Muscle layer of duodenum (tissue), 2 donors: Measurements from ENCODE around the gene TTC13.
A peak's percentile ranks its signal among the peaks of the same experiment; 100 is the strongest.
"Not testable (repeated sequence)": the region's sequence is repeated elsewhere in the genome, so short reads cannot be mapped to it uniquely, and the experiment has no call there.

Source experiments
- H3K27ac ChIP-seq: one replicate; pipeline ENCODE4 v1.7.0; 2013; ENCODE audit warnings: mild to moderate bottlenecking, low read length
- H3K27me3 ChIP-seq: one replicate; pipeline ENCODE4 v1.7.0; 2013; ENCODE audit warnings: low read depth, mild to moderate bottlenecking, control low read depth, low read length
- H3K36me3 ChIP-seq, 2 donors: one replicate each; pipeline ENCODE4 v1.7.0; 2013; ENCODE audit warnings: low read length in 2 of 2, control low read depth in 1 of 2, mild to moderate bottlenecking in 1 of 2; ENCODE audit not compliant: insufficient read depth in 2 of 2, control insufficient read depth in 1 of 2
- H3K4me1 ChIP-seq, 2 donors: one replicate each; pipeline ENCODE4 v1.7.0; 2013; ENCODE audit warnings: low read length in 2 of 2, mild to moderate bottlenecking in 2 of 2, control low read depth in 1 of 2, moderate library complexity in 1 of 2; ENCODE audit not compliant: insufficient read depth in 2 of 2, control insufficient read depth in 1 of 2
- H3K4me3 ChIP-seq, 2 donors: one replicate each; pipeline ENCODE4 v1.7.0; 2013; ENCODE audit warnings: low read length in 2 of 2, low read depth in 1 of 2, mild to moderate bottlenecking in 1 of 2
- H3K9me3 ChIP-seq, 2 donors: one replicate each; pipeline ENCODE4 v1.7.0; 2013; ENCODE audit warnings: low read length in 2 of 2, control low read depth in 1 of 2, mild to moderate bottlenecking in 1 of 2; ENCODE audit not compliant: control insufficient read depth in 1 of 2
- donor health status: healthy.

Gene TTC13

GRCh38 chr1:230985711-230986110 lies 7.0 kb upstream of the TTC13 start:
- H3K9me3 ChIP-seq, result no peaks in the 10 kb centered on the region
- H3K4me1 ChIP-seq, result no peaks in the 10 kb centered on the region
- no peak overlapping the region for H3K27ac ChIP-seq
- H3K4me3 ChIP-seq, result no peak overlapping the region
- H3K36me3 ChIP-seq, result peaks cover 2 to 4% of the 10 kb centered on the region in 2 donors
- H3K27me3 ChIP-seq, result no peaks in the 10 kb centered on the region

- not testable (repeated sequence) for H3K36me3 ChIP-seq, H3K27ac ChIP-seq, H3K9me3 ChIP-seq, H3K27me3 ChIP-seq, H3K4me3 ChIP-seq, H3K4me1 ChIP-seq
These were observed 6.2 kb upstream of the TTC13 start for GRCh38 chr1:230984622-230985515.

- peaks cover 0 to 4% of the 10 kb centered on the region in 2 donors for H3K36me3 ChIP-seq
- no peak overlapping the region for H3K27ac ChIP-seq
- no peak overlapping the region for H3K4me3 ChIP-seq
- H3K4me1 ChIP-seq, result peaks cover 9 to 12% of the 10 kb centered on the region in 2 donors
- H3K9me3 ChIP-seq, result no peaks in the 10 kb centered on the region
- H3K27me3 ChIP-seq, result no peaks in the 10 kb centered on the region
These were observed 5.2 kb upstream of the TTC13 start for GRCh38 chr1:230983811-230984210.

DNA sequence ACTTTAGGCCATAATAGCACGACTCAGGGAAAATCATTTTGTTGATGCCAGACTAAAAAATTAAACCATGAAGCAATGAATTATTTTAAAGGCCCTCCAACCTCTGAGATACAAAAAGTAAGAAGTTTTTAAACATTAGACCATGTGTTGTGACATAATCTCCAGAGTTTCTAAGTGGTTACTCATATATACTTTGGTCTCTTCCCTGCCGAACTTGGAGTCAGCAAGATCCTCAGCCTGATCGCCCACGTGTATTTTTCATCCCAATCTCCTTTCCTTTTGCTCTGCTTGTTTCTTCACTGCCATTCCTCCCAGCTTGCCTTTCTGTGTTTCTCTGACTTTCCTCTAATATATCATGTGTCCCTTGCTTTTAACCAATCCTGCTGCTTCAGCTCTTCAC lies 4.0 kb upstream of the TTC13 start:
- Histone ChIP-seq H3K27me3 (no peaks in the 10 kb centered on the region), H3K4me1 (peaks cover 9 to 15% of the 10 kb centered on the region in 2 donors), H3K27ac (no peak overlapping the region), H3K4me3 (no peak overlapping the region), H3K36me3 (peaks cover 0 to 4% of the 10 kb centered on the region in 2 donors), H3K9me3 (no peaks in the 10 kb centered on the region)

DNA sequence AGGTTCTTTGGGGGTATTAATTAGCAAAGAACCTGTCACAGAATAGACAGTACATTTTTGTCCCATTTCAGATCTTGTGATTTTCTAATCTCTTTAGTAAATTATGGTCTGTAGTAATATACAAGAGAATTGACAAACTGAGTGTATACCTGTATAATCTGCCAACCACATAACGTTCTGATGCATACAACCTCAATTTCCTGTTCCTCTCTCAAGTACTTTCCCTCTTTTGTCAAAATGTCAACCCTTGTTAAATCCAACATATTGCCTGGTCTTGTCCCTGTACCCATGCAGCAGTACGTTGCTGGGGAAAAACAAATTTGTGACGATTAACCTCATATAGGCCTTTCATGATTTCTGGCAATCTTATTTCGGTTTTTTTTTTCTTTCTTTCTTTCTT lies 1.3 kb upstream of the TTC13 start:
- Histone ChIP-seq H3K4me3 (peak overlapping the region; percentile 96), H3K36me3 (peaks cover 0 to 10% of the 10 kb centered on the region in 2 donors), H3K27me3 (no peaks in the 10 kb centered on the region), H3K4me1 (peaks cover 9 to 26% of the 10 kb centered on the region in 2 donors), H3K9me3 (no peaks in the 10 kb centered on the region), H3K27ac (peak overlapping the region; percentile 70)

DNA sequence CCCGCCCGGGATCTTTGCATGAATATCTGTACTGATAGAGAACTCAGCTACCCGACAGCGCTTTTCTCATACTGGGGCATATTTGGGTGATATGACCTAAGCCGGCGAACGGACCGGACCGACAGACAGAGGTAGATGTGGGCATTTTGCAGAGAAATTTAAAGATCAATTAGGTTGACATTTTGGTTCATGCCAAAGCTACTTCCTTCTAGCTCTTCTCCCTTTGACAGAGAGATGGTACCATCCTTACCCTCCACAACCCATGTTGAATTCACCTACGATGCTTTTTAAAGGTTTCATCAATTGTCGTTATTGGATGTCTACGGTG lies 692 bp upstream of the TTC13 start:
- Histone ChIP-seq H3K4me1 (peaks cover 9 to 26% of the 10 kb centered on the region in 2 donors), H3K4me3 (peak overlapping the region; percentile 96), H3K27ac (peak overlapping the region; percentile 70)

DNA sequence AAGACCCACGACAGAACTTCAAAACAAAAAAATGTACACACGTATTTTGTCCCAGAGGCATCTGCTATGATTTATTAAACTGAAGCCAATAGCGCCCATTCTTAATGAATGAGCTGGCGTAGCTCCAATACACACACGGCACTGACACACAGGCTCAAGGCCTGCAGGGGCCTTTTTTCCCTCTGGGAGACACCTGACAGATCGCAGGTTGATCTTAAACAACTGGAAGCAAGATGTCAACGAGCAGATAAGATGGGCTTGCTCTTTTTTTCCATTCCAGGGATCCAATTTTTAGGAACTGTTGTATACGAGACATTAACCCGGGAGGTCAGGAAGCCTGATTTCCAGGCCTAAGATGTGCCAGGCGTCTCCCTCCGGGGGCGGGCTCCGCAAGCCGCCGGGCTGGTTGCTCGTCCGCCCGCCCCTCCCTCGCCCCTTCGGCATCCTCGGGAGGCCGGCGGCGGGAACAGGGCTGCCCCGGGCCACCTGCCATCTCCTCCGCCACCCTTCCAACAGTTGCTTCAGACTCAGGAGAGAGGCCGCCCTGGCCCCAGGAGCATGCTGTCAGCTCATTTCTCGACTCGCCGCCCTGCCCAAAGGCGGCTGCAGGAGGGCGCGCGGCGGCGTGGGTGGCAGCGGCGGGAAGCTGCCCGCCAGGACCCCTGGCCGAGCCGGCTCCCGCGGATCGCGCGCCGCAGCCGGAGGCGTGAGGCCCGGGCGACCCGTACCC lies 735 bp downstream of the TTC13 start:
- H3K36me3 ChIP-seq, result peaks cover 0 to 10% of the 10 kb centered on the region in 2 donors
- H3K27ac ChIP-seq, result peak overlapping the region; percentile 24
- no peaks in the 10 kb centered on the region for H3K9me3 ChIP-seq
- peak overlapping the region; percentile 70 to 96 for H3K4me3 ChIP-seq
- H3K4me1 ChIP-seq, result peaks cover 9 to 26% of the 10 kb centered on the region in 2 donors
- no peaks in the 10 kb centered on the region for H3K27me3 ChIP-seq

More for the DNA sequence above, 692 bp upstream of the TTC13 start:
- Histone ChIP-seq H3K27me3 (no peaks in the 10 kb centered on the region), H3K9me3 (no peaks in the 10 kb centered on the region), H3K36me3 (peaks cover 0 to 10% of the 10 kb centered on the region in 2 donors)

DNA sequence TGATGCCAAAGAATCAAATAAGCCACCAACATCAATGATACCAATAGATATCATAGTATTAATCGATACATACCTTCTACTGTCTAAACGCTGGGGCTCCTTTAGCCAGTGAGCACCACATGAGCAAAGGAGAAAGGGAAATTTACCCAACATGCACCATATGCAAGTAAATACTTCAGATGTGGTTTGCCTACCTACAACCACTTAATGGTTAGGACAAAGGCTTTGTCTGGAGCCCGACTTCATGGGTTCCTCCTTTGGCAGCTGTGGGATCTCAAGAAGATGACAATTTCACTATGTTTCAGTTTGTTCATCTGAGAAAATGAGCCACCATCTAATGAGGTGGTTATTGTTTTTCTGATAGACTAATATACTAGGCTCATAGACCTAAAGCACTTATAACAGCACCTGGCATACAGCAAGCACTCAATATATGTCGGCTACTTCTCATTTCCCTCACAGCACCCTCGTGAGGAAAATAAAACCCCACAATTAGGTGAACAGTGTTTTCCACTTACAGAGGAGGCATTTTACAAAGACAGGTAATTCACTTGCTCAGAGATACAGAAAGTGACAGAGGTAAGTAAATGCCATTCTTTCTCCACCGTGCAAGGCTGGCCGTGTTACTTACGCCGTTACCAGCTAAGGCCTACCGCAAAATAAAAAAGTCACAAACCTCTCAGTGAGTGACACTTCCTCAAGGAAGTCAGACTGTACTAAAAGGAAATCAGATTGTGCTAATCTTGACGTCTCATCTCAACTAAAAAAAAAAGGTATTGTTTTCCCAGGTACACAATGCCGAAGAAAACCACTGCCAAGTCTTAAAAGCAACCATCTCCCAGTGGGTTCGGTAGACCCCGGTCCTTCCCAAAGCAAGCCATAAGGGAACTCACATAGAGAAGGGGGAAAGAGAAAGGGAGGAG lies 1.6 kb downstream of the TTC13 start:
- Histone ChIP-seq H3K36me3 (peaks cover 0 to 6% of the 10 kb centered on the region in 2 donors), H3K27me3 (no peaks in the 10 kb centered on the region), H3K4me1 (peaks cover 9 to 26% of the 10 kb centered on the region in 2 donors), H3K27ac (peak overlapping the region; percentile 24), H3K9me3 (no peaks in the 10 kb centered on the region), H3K4me3 (peak overlapping the region; percentile 70 to 96)

- H3K27ac ChIP-seq, result no peak overlapping the region
- H3K36me3 ChIP-seq, result peaks cover 0 to 6% of the 10 kb centered on the region in 2 donors
- no peaks in the 10 kb centered on the region for H3K9me3 ChIP-seq
- peaks cover 9 to 26% of the 10 kb centered on the region in 2 donors for H3K4me1 ChIP-seq
- no peak overlapping the region for H3K4me3 ChIP-seq
- no peaks in the 10 kb centered on the region for H3K27me3 ChIP-seq
These were observed 2.3 kb downstream of the TTC13 start for GRCh38 chr1:230976360-230976759.

- Histone ChIP-seq H3K27me3 (no peaks in the 10 kb centered on the region), H3K4me1 (peaks cover 9 to 26% of the 10 kb centered on the region in 2 donors), H3K36me3 (peaks cover 0 to 6% of the 10 kb centered on the region in 2 donors), H3K4me3 (no peak overlapping the region), H3K27ac (no peak overlapping the region), H3K9me3 (no peaks in the 10 kb centered on the region)
These were observed 3.0 kb downstream of the TTC13 start for GRCh38 chr1:230975636-230976035.
